Thymus (tissue), 14 donors: ENCODE measurements around the gene OR1L6. TPM values are rescaled to one million over a fixed set of nuclear protein-coding genes. Genes with fewer than 3 reads are reported as not detected.

Experiments used
- DNase-seq, 9 donors: peaks; one replicate each; pipeline ENCODE4 v3.0.0-alpha.2; 2013; ENCODE audit warnings: low spot score in 9 of 9, low read depth in 6 of 9, missing footprints in 1 of 9
- H3K27ac ChIP-seq, 2 donors: one replicate each; pipeline ENCODE4 v1.5.1; 2013; ENCODE audit warnings: control low read depth in 1 of 2, low read depth in 1 of 2, low read length in 1 of 2, mild to moderate bottlenecking in 1 of 2, moderate library complexity in 1 of 2
- H3K27me3 ChIP-seq, 2 donors: one replicate each; pipeline ENCODE4 v1.5.1; 2013; ENCODE audit warnings: low read length in 1 of 2; ENCODE audit not compliant: control insufficient read depth in 2 of 2, insufficient read depth in 1 of 2
- H3K36me3 ChIP-seq, 2 donors: one replicate each; pipeline ENCODE4 v1.5.1; 2013; ENCODE audit warnings: low read length in 1 of 2, mild to moderate bottlenecking in 1 of 2, moderate library complexity in 1 of 2; ENCODE audit not compliant: control insufficient read depth in 2 of 2, insufficient read depth in 2 of 2
- H3K4me1 ChIP-seq, 2 donors: one replicate each; pipeline ENCODE4 v1.5.1; 2013; ENCODE audit warnings: low read length in 2 of 2; ENCODE audit not compliant: control insufficient read depth in 2 of 2, insufficient read depth in 2 of 2
- H3K4me3 ChIP-seq, 2 donors: one replicate each; pipeline ENCODE4 v1.5.1; 2013; ENCODE audit warnings: low read length in 2 of 2, control low read depth in 1 of 2, mild to moderate bottlenecking in 1 of 2
- H3K9me3 ChIP-seq, 2 donors: one replicate each; pipeline ENCODE4 v1.5.1; 2013; ENCODE audit warnings: low read length in 1 of 2, mild to moderate bottlenecking in 1 of 2; ENCODE audit not compliant: control insufficient read depth in 2 of 2, insufficient read depth in 1 of 2
- WGBS: extraction: QIAGEN DNeasy Blood & Tissue Kit; methylation state at CpG from one replicate; pipeline ENCODE4 v1.1.7; 2013; 5-methylcytosine and 5-hydroxymethylcytosine counted together
- long read RNA-seq, 10 donors: transcript quantifications; one replicate each; lab custom pipeline, GENCODE V29; 2026
- polyA plus RNA-seq: library from polyadenylated mRNA; stranded (reverse); fragments of 200-250 nt; gene quantifications from one replicate; pipeline ENCODE4 v1.2.3, GENCODE V29; 2013
- total RNA-seq: library from RNA; stranded (reverse); fragments of 120-200 nt; gene quantifications from one replicate; pipeline ENCODE4 v1.2.4, GENCODE V29; 2013
- donor health status: healthy.

Gene OR1L6
- total RNA-seq (not detected), polyA plus RNA-seq (not detected)
- long read RNA-seq, donor 1 = 0 reads
- long read RNA-seq, donor 2 = 0 reads
- long read RNA-seq, donor 3 = 0 reads
- long read RNA-seq, donor 4 = 0 reads
- long read RNA-seq, donor 5 = 0 reads
- long read RNA-seq, donor 6 = 0 reads
- long read RNA-seq, donor 7 = 0 reads
- long read RNA-seq, donor 8 = 0 reads
- long read RNA-seq, donor 9 = 0 reads
- long read RNA-seq, donor 10 = 0 reads

GRCh38 chr9:122742003-122742402 is at the start of gene OR1L6:
TSS of gene OR1L6 (plus strand) at chr9:122742303. CDS start at chr9:122749848, 7,545 bp downstream.
- Histone ChIP-seq H3K36me3 (no peaks in the 10 kb centered on the region), H3K9me3 (no peaks in the 10 kb centered on the region), H3K4me3 (no peak within 1 kb of the TSS), H3K27ac (no peak within 1 kb of the TSS), H3K27me3 (no peaks in the 10 kb centered on the region), H3K4me1 (no peaks in the 10 kb centered on the region)
- WGBS = 89% methylated on average over 6 of the region's 6 CpGs
- DNase-seq = no peak

- Histone ChIP-seq H3K4me3 (no peak overlapping the region), H3K36me3 (no peaks in the 10 kb centered on the region), H3K9me3 (no peaks in the 10 kb centered on the region), H3K27me3 (no peaks in the 10 kb centered on the region), H3K27ac (no peak overlapping the region), H3K4me1 (no peaks in the 10 kb centered on the region)
- WGBS = 100% methylated on average over 1 of the region's 1 CpG
- DNase-seq = no peak
Measured at GRCh38 chr9:122695696-122696095, 46.4 kb upstream of the OR1L6 start.

- no peaks in the 10 kb centered on the region for H3K9me3 ChIP-seq
- no peaks in the 10 kb centered on the region for H3K4me1 ChIP-seq
- no peaks in the 10 kb centered on the region for H3K27me3 ChIP-seq
Measured at GRCh38 chr9:122718038-122718437, 24.1 kb upstream of the OR1L6 start.

GRCh38 chr9:122719218-122719617 is 22.9 kb upstream of the OR1L6 start:
- H3K27ac ChIP-seq = no peak overlapping the region
- H3K4me1 ChIP-seq = no peaks in the 10 kb centered on the region
- H3K9me3 ChIP-seq = no peaks in the 10 kb centered on the region
- no peaks in the 10 kb centered on the region for H3K36me3 ChIP-seq
- no peak for DNase-seq
- no peaks in the 10 kb centered on the region for H3K27me3 ChIP-seq
- WGBS = 84% methylated on average over 4 of the region's 4 CpGs
- H3K4me3 ChIP-seq = no peak overlapping the region

More at GRCh38 chr9:122718038-122718437, 24.1 kb upstream of the OR1L6 start:
- Histone ChIP-seq H3K27ac (no peak overlapping the region), H3K36me3 (no peaks in the 10 kb centered on the region), H3K4me3 (no peak overlapping the region)
- DNase-seq = no peak
- WGBS = 94% methylated on average over 7 of the region's 7 CpGs

GRCh38 chr9:122723690-122724089 is 18.4 kb upstream of the OR1L6 start, which contains the start of gene OR1L4:
TSS of gene OR1L4 (plus strand) at chr9:122723990. CDS start at chr9:122723990, 0 bp downstream.
- Histone ChIP-seq H3K9me3 (no peaks in the 10 kb centered on the region), H3K27me3 (no peaks in the 10 kb centered on the region), H3K27ac (no peak within 1 kb of the TSS), H3K36me3 (no peaks in the 10 kb centered on the region), H3K4me1 (no peaks in the 10 kb centered on the region), H3K4me3 (no peak within 1 kb of the TSS)
- WGBS = 98% methylated on average over 1 of the region's 1 CpG
- DNase-seq = no peak

- Histone ChIP-seq H3K9me3 (no peaks in the 10 kb centered on the region), H3K4me1 (no peaks in the 10 kb centered on the region), H3K36me3 (no peaks in the 10 kb centered on the region), H3K4me3 (no peak overlapping the region), H3K27ac (no peak overlapping the region), H3K27me3 (no peaks in the 10 kb centered on the region)
- DNase-seq = no peak
- 47% methylated on average over 2 of the region's 2 CpGs for WGBS
Measured at GRCh38 chr9:122754825-122755224, 12.7 kb downstream of the OR1L6 start.

GRCh38 chr9:122767817-122768216 is 25.7 kb downstream of the OR1L6 start:
- H3K27me3 ChIP-seq = no peaks in the 10 kb centered on the region
- H3K4me3 ChIP-seq = no peak overlapping the region
- H3K27ac ChIP-seq = no peak overlapping the region
- no peaks in the 10 kb centered on the region for H3K4me1 ChIP-seq
- WGBS = 90% methylated on average over 4 of the region's 4 CpGs
- no peaks in the 10 kb centered on the region for H3K9me3 ChIP-seq
- H3K36me3 ChIP-seq = no peaks in the 10 kb centered on the region
- no peak for DNase-seq

GRCh38 chr9:122777052-122777451 is 34.9 kb downstream of the OR1L6 start:
- no peaks in the 10 kb centered on the region for H3K36me3 ChIP-seq
- H3K4me1 ChIP-seq = no peaks in the 10 kb centered on the region
- no peak overlapping the region for H3K4me3 ChIP-seq
- H3K27ac ChIP-seq = no peak overlapping the region
- DNase-seq = no peak
- no peaks in the 10 kb centered on the region for H3K9me3 ChIP-seq
- no peaks in the 10 kb centered on the region for H3K27me3 ChIP-seq
- WGBS = 91% methylated on average over 8 of the region's 8 CpGs

GRCh38 chr9:122777935-122778627 is 36.0 kb downstream of the OR1L6 start:
- Histone ChIP-seq H3K36me3 (no peaks in the 10 kb centered on the region), H3K27me3 (no peaks in the 10 kb centered on the region), H3K27ac (no peak overlapping the region), H3K4me1 (no peaks in the 10 kb centered on the region), H3K9me3 (no peaks in the 10 kb centered on the region), H3K4me3 (no peak overlapping the region)
- no peak for DNase-seq
- 88% methylated on average over 3 of the region's 3 CpGs for WGBS
